HG03575 (cell line): ENCODE data around the gene CCDC83.

ENCODE experiments used
- ATAC-seq: cut with Tn5 transposase; IDR thresholded peaks from one replicate; pipeline ENCODE4 v1.9.1; 2021; ENCODE audit not compliant: unreplicated experiment, insufficient number of reproducible peaks, low FRiP score; ENCODE audit errors: extremely low read depth

CCDC83 gene

GRCh38 chr11:85855341-85855656, at the start of gene CCDC83:
TSS of gene CCDC83 (plus strand) at chr11:85855383. CDS start at chr11:85865124, 9,741 bp downstream.
- ATAC-seq: no peak

GRCh38 chr11:85805387-85805786, 49.8 kb upstream of the CCDC83 start:
- ATAC-seq: no peak

GRCh38 chr11:85806016-85806415, 49.2 kb upstream of the CCDC83 start:
- ATAC-seq: no peak

- no peak for ATAC-seq
These were observed 48.3 kb upstream of the CCDC83 start for GRCh38 chr11:85806876-85807275.

GRCh38 chr11:85809191-85809590, 46.0 kb upstream of the CCDC83 start:
- no peak for ATAC-seq

- ATAC-seq: no peak
These were observed 45.3 kb upstream of the CCDC83 start for GRCh38 chr11:85809863-85810262.

GRCh38 chr11:85810521-85810870, 44.7 kb upstream of the CCDC83 start:
- no peak for ATAC-seq

GRCh38 chr11:85810871-85811611, 44.1 kb upstream of the CCDC83 start, which contains the start of gene SYTL2:
TSS of gene SYTL2 (minus strand) at chr11:85811141. CDS start at chr11:85757725, 53,416 bp downstream.
- no peak for ATAC-seq

GRCh38 chr11:85811624-85812023, 43.6 kb upstream of the CCDC83 start:
- ATAC-seq: no peak

- ATAC-seq: no peak
These were observed 41.5 kb upstream of the CCDC83 start for GRCh38 chr11:85813721-85814120.

GRCh38 chr11:85815186-85815931, 39.8 kb upstream of the CCDC83 start:
- no peak for ATAC-seq

- ATAC-seq: no peak
These were observed 35.7 kb upstream of the CCDC83 start for GRCh38 chr11:85819441-85819840.

- ATAC-seq: no peak
These were observed 33.5 kb upstream of the CCDC83 start for GRCh38 chr11:85821636-85822035.

- no peak for ATAC-seq
These were observed 32.4 kb upstream of the CCDC83 start for GRCh38 chr11:85822814-85823213.

- no peak for ATAC-seq
These were observed 31.4 kb upstream of the CCDC83 start for GRCh38 chr11:85823816-85824215.

GRCh38 chr11:85825616-85826015, 29.6 kb upstream of the CCDC83 start:
- no peak for ATAC-seq

- no peak for ATAC-seq
These were observed 28.9 kb upstream of the CCDC83 start for GRCh38 chr11:85826116-85826855.

- ATAC-seq: no peak
These were observed 27.2 kb upstream of the CCDC83 start for GRCh38 chr11:85827748-85828639.

GRCh38 chr11:85828640-85828978, 26.6 kb upstream of the CCDC83 start:
- ATAC-seq: no peak
